ENCODE measurements around the gene PIEZO2.

GRCh38 chr18:11159844-11160243, 10.5 kb upstream of the PIEZO2 start:
- TF ChIP-seq CTCF (IDR thresholded peaks at IDR 0.05 in 4 of 5, conservative IDR thresholded peaks at IDR 0.05 in 1 of 5) = no peak
- no peak for TF ChIP-seq POLR2A (IDR thresholded peaks at IDR 0.05)
